WTC11 (cell line): Measurements from ENCODE around the gene TWF2.

ENCODE experiments used
- ATF1 ChIP-seq: sonication (generic); formaldehyde crosslinking; IDR thresholded peaks from 2 replicates; pipeline ENCODE4 v1.8.1; 2023; ENCODE audit warnings: mild to moderate bottlenecking, moderate library complexity, missing genetic modification reagents
- ATF3 ChIP-seq: sonication (generic); formaldehyde crosslinking; conservative IDR thresholded peaks from 2 replicates; pipeline ENCODE4 v1.8.1; 2022; ENCODE audit warnings: mild to moderate bottlenecking, missing genetic modification reagents
- CTCF ChIP-seq: fragments of 200-600 bp; IDR thresholded peaks from 2 replicates; pipeline ENCODE4 v1.8.0; 2022; ENCODE audit warnings: antibody characterized with exemption
- FOXJ3 ChIP-seq: sonication (generic); formaldehyde crosslinking; IDR thresholded peaks from 2 replicates; pipeline ENCODE4 v1.9.0; 2021; ENCODE audit warnings: missing genetic modification reagents, mild to moderate bottlenecking, borderline replicate concordance
- FOXK1 ChIP-seq: sonication (generic); formaldehyde crosslinking; IDR thresholded peaks from 2 replicates; pipeline ENCODE4 v1.8.0; 2022; ENCODE audit warnings: mild to moderate bottlenecking, moderate library complexity, missing genetic modification reagents
- GTF2I ChIP-seq: fragments of 250-450 bp; sonication (Bioruptor Pico); conservative IDR thresholded peaks from 2 replicates; pipeline ENCODE4 v1.4.0; 2021; ENCODE audit warnings: mild to moderate bottlenecking
- MAX ChIP-seq: sonication (generic); formaldehyde crosslinking; IDR thresholded peaks from 2 replicates; pipeline ENCODE4 v1.8.0; 2022; ENCODE audit warnings: mild to moderate bottlenecking, missing genetic modification reagents
- TP53 ChIP-seq: sonication (generic); formaldehyde crosslinking; IDR thresholded peaks from 2 replicates; pipeline ENCODE4 v1.8.1; 2023; ENCODE audit warnings: mild to moderate bottlenecking, missing genetic modification reagents

- no peak for TF ChIP-seq GTF2I
- no peak for TF ChIP-seq ATF3 (CRISPR knock-in tag)
- TF ChIP-seq CTCF: no peak
- TF ChIP-seq MAX (CRISPR knock-in tag): no peak
- no peak for TF ChIP-seq ATF1 (CRISPR knock-in tag)
- TF ChIP-seq FOXJ3: no peak
- no peak for TF ChIP-seq TP53 (CRISPR knock-in tag)
- TF ChIP-seq FOXK1: no peak
Measured at GRCh38 chr3:52230461-52230860, 8.5 kb downstream of the TWF2 start.
